C4-2B (cell line): ENCODE data around the gene TTLL3.

Experiments used
- H3K27ac ChIP-seq: fragments of 450-650 bp; 2 replicates; pipeline ENCODE4 v1.5.1; 2017
- CTCF ChIP-seq: fragments of 450-650 bp; conservative IDR thresholded peaks from 2 replicates; pipeline ENCODE4 v1.5.1; 2017; ENCODE audit warnings: mild to moderate bottlenecking
- ZFX ChIP-seq: fragments of 450-650 bp; IDR thresholded peaks from 2 replicates; pipeline ENCODE4 v1.6.1; 2017

Gene TTLL3

DNA sequence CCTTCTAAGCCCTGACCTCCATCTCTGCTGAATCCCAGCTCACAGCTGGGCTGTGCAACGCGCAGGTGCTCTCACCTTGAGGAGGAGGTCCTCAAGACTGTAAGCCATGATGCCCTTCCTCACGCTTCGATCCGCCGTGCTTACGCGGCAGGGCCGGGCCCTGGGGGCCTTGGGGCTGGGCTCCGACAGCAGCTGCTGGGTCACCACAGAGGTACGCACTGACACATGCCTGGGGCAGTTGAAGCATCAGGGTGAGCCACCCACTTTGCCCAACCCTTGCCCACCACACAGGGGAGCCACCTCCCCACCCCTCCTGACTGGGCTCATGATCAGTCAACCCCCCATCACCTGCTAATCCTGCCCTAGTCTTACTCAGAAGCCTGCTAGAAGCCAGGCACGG lies 66.9 kb downstream of the TTLL3 start:
- H3K27ac ChIP-seq, result no peak overlapping the region
- TF ChIP-seq CTCF (no peak), ZFX (no peak)

DNA sequence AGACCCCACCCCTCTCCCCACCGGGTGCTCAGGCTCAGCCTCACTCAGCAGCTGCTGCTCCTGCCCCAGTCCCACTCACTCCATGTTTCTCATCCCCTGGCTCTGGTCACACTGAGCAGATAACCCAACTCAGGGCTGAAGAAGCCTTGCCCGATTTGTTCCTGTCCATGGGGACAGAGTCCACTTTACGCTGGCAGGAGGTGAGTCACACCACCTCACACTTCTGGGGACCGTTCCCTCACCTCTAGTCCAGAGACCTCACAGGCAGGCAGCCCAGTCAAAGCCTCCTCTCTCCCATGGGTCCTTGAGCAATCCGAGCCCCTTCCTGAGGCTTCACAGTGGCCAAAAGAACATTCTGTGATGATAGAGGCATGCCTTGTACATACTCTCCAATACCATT lies 68.6 kb downstream of the TTLL3 start:
- TF ChIP-seq CTCF (no peak), ZFX (no peak)
- H3K27ac ChIP-seq, result no peak overlapping the region

DNA sequence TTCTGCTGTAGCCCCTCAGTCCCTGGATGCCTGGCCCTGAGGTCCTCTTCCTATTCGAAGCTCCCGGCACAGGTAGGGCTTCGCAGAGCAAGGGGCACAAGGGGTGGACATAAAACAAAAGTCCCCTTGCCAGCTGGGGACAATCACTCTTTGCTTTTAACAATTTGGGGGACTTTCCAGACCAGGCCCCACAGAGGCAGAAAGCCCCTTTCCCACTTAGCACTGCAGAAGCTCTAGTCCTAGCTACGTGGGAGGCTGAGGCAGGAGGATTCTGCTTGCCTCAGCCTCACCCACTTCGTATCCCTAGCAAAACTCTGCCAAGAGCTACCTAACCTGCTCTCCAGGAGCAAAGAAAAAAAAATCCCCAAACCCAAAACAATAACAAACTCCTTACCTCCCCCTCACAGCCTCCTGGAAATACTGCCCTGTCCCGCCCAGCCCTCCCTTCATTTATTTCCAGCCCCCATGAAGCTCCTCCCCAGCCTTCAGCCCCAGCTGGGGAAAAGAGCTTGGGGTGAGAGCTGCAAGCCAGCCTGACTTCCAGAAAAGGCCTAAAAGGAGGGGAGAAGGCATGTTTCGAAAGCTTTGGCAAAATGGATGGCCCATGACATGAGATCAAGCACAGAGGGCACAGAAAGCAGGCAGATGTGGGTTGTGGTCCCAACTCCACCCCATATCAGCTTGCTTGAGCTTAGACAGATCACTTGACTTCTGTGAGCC lies 69.9 kb downstream of the TTLL3 start, which contains the start of gene CIDEC:
TSS of gene CIDEC (minus strand) at position 424 of the 720 bp plus-strand sequence. CDS start 1,767 bp downstream, outside the sequence.
- H3K27ac ChIP-seq, result no peak within 1 kb of the TSS
- TF ChIP-seq ZFX, result no peak
- no peak for TF ChIP-seq CTCF

- TF ChIP-seq ZFX, result no peak
- TF ChIP-seq CTCF, result no peak
- no peak overlapping the region for H3K27ac ChIP-seq
These were observed 71.4 kb downstream of the TTLL3 start for GRCh38 chr3:9881441-9881840.

DNA sequence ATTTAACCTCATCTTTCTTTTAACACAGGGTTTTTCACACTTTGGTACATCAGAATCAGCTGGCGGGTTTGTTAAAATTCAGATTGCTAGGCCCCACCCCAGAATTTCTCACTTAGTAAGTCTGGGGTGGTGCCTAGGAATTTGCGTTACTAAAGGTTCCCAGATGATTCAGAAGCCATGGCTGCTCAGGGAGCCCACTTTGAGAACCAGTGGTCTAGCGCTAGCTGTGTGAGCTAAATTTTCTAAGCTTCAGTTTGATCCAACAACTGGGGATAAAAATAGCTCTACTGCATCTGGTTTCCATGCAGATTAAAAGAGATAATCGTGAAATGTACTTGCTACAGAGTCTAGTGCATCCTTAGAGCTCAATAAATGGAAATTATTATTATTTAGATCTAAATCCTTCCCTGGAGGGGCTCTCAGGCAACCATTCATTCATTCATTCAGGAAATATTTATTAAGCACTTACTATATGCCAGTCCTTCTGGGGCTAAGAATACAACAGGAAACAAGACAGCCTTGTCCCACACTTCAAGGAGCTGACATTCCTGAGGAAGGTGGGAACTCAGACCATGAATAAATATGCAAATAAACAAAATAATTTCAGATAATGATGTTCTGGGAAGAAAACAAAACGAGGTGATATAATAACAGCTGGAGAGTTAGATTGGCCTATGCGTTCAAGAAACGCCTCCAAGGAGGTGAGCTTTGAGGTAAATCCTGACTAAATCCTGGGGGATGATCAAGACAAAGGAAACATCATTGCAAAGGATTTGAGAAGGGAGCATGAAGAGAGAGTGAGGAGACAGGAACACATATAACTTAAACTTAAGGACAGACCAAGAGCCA lies 73.9 kb downstream of the TTLL3 start:
- no peak overlapping the region for H3K27ac ChIP-seq
- TF ChIP-seq CTCF (no peak), ZFX (no peak)

DNA sequence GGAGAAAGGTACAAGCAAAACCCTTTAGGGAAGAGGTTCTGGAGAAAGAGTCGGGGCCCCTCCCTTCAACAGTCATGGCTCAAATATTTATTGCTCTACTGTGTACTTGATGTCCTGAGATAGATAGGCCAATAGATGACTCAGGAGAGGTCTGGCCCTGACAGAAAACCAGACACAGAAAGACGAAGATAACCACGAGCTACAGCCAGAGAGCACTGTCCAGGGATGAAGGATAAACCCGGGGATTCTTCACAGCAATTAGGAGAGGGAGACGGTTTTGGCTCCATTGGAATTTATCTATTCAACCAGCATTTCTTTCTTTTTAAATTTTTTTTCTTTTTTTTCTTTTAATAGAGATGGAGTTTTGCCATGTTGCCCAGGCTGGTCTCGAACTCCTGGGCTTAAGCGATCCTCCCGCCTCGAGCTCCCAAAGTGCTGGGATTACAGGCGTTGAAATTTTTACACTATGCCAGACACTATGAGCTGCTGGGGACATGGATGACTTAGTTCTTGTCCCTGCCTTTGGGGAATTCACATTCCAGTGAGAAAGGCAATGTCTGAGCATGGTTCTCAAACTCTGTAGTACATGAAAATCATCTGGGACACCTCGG lies 74.6 kb downstream of the TTLL3 start:
- TF ChIP-seq CTCF (no peak), ZFX (no peak)
- no peak overlapping the region for H3K27ac ChIP-seq
